Measurements from ENCODE around the gene HSPA12A.
"Not testable (repeated sequence)": the region's sequence is repeated elsewhere in the genome, so short reads cannot be mapped to it uniquely, and the experiment has no call there.

The HSPA12A gene

DNA sequence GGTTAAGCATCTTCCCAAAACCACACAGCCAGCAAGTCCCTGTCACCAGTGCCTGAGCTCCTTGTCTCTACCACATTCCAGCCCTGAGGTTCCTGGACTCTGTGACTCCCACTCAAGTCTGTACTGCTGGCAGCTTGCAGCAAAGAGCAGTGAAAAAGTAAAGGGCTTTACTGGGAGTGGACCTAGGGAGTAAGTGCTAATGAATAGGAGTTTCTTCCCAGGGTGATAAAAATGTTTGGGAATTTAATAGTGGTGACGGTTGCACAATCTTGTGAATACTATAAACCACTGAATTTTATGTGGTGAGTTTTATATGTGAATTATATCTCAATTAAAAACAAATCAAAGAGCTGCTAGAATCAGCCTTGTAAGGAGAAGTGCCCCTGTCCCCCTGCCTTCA is 22.6 kb downstream of the HSPA12A start:
- DNase-seq (ENCODE audit: low read depth, low spot score): no peak
- no peak for TF ChIP-seq FOXP2 (optimal IDR thresholded peaks at IDR 0.05; ENCODE audit: control extremely low read depth, extremely low read length, insufficient read depth)
- no peak for TF ChIP-seq POLR2AphosphoS5 (IDR thresholded peaks at IDR 0.05; ENCODE audit: borderline replicate concordance, low read depth, low read length)
- no peak for TF ChIP-seq EZH2 (IDR thresholded peaks at IDR 0.05)
- no peak overlapping the region for H3K27ac ChIP-seq
- H3K36me3 ChIP-seq (ENCODE audit: insufficient read depth, low read length): no peaks in the 10 kb centered on the region
- no peak overlapping the region for H3K9ac ChIP-seq (ENCODE audit: insufficient read length)
- H3K4me3 ChIP-seq: no peak overlapping the region
- no peaks in the 10 kb centered on the region for H3K9me3 ChIP-seq (ENCODE audit: low read depth, low read length)

DNA sequence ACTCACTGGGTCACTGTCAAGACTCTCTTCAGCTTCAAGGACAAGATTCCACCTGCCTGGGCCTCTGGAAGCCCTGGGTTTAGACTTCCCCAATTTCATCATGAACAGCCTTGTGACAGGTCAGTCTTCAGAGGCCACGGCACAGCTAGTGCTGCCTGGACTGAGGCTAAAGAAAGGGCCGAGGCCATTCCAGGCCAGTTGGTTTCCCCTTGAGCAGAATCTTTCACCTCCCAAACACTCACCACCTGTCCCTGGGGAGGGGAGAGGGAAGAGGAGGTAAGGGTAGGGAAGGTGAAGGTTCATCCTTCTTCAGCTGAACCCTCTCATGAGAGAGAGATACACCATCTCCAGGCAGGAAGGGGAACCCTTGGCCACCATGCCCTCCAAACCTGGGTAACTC is 24.3 kb downstream of the HSPA12A start:
- Histone ChIP-seq H3K36me3 (ENCODE audit: insufficient read depth, low read length) (no peaks in the 10 kb centered on the region), H3K27ac (no peak overlapping the region), H3K9me3 (ENCODE audit: low read depth, low read length) (no peaks in the 10 kb centered on the region), H3K4me3 (no peak overlapping the region), H3K9ac (ENCODE audit: insufficient read length) (no peak overlapping the region)
- DNase-seq (ENCODE audit: low read depth, low spot score): no peak
- TF ChIP-seq FOXP2 (optimal IDR thresholded peaks at IDR 0.05; ENCODE audit: control extremely low read depth, extremely low read length, insufficient read depth) (no peak), EZH2 (IDR thresholded peaks at IDR 0.05) (no peak), POLR2AphosphoS5 (IDR thresholded peaks at IDR 0.05; ENCODE audit: borderline replicate concordance, low read depth, low read length) (no peak)

DNA sequence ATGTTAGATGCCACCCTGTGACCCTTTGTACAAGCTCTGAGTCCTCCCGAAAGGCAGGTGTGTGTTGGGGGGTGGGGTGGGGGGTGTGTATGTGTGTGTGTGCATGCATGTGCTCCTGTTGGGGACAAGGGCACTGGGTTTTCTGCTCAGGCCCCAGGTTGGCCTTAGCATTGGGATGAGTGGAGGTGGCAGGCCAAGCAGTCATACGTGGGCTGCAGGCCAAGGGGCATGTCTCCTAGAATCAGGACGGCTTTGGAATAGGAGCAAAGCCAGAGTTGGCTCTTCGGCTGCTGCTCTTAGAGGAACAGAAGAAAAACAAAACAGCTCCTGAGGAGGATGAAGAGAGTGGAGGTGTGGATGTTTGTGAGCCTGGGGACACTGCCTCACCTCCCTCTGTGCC is 26.0 kb downstream of the HSPA12A start:
- Histone ChIP-seq H3K9me3 (ENCODE audit: low read depth, low read length) (no peaks in the 10 kb centered on the region), H3K27ac (no peak overlapping the region), H3K36me3 (ENCODE audit: insufficient read depth, low read length) (no peaks in the 10 kb centered on the region), H3K9ac (ENCODE audit: insufficient read length) (no peak overlapping the region), H3K4me3 (no peak overlapping the region)
- DNase-seq (ENCODE audit: low read depth, low spot score): no peak
- no peak for TF ChIP-seq EZH2 (IDR thresholded peaks at IDR 0.05)
- TF ChIP-seq POLR2AphosphoS5 (IDR thresholded peaks at IDR 0.05; ENCODE audit: borderline replicate concordance, low read depth, low read length): no peak
- TF ChIP-seq FOXP2 (optimal IDR thresholded peaks at IDR 0.05; ENCODE audit: control extremely low read depth, extremely low read length, insufficient read depth): no peak

DNA sequence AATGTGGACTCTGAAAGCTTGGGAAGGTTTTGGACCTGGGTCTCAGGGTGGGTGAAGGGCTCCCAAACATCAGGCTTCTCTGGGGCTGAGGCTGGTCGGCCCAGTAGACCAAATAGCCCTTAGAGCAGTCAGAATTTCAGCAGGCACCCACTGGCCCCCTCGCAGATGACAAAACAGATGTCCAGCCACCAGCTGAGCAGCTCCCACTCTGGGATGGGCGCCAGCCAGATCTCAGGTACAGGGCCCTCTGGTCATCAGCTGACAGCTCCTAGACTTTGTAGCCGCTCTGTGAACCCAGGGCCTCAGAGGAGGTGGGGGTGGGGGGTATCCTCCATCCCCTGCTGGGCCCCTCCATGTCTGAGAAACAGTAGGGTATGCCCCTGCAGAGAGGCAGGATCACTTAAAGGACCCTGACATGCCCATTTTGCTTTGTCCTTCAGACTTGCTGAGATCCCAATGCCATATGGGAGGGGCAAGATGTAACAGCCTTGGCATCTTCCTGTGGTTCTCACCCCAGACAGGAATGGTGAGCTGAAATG is 26.5 kb downstream of the HSPA12A start:
- Histone ChIP-seq H3K36me3 (ENCODE audit: insufficient read depth, low read length) (no peaks in the 10 kb centered on the region), H3K9me3 (ENCODE audit: low read depth, low read length) (no peaks in the 10 kb centered on the region), H3K27ac (no peak overlapping the region), H3K4me3 (no peak overlapping the region), H3K9ac (ENCODE audit: insufficient read length) (no peak overlapping the region)
- DNase-seq (ENCODE audit: low read depth, low spot score): no peak
- TF ChIP-seq FOXP2 (optimal IDR thresholded peaks at IDR 0.05; ENCODE audit: control extremely low read depth, extremely low read length, insufficient read depth): no peak

DNA sequence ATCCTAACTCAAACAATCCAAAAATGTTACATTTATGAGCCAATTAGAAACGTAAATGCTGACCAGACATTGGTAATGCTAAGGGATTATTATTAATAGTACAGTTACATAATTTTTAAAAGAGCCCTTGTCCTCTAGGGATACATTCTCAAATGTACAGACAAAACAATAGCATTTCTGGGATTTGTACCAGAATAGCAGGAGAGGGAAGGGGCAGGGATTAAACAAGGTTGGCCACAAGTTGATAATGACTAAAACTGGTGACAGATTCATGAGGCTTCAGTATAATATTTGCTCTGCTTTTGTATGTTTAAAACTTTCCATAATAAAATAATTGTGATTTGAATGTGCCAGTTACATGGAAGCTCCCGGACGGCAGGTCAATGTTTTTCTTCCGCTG is 27.0 kb downstream of the HSPA12A start:
- Histone ChIP-seq H3K9me3 (ENCODE audit: low read depth, low read length) (no peaks in the 10 kb centered on the region), H3K36me3 (ENCODE audit: insufficient read depth, low read length) (no peaks in the 10 kb centered on the region), H3K9ac (ENCODE audit: insufficient read length) (no peak overlapping the region), H3K4me3 (no peak overlapping the region), H3K27ac (no peak overlapping the region)
- TF ChIP-seq POLR2AphosphoS5 (IDR thresholded peaks at IDR 0.05; ENCODE audit: borderline replicate concordance, low read depth, low read length) (no peak), EZH2 (IDR thresholded peaks at IDR 0.05) (no peak), FOXP2 (optimal IDR thresholded peaks at IDR 0.05; ENCODE audit: control extremely low read depth, extremely low read length, insufficient read depth) (no peak)
- no peak for DNase-seq (ENCODE audit: low read depth, low spot score)

DNA sequence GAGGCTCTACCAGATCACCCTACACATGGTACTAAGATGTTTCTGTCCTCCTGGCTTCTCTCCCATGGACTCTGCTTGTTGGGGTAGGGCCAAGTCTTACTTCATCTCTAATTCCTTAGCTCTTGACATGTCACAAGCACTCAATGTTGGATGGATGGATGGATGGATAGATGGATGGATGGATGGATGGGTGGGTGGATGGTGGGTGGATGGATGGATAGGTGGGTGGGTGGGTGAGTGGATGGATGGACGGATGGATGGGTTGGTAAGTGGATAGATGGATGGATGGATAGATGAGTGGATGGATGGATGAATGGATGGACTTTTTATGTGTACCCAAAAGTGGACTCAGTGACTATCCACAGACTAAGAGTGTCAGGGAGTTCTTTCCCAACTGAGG is 28.5 kb downstream of the HSPA12A start:
- Histone ChIP-seq H3K36me3 (ENCODE audit: insufficient read depth, low read length) (no peaks in the 10 kb centered on the region), H3K27ac (no peak overlapping the region), H3K9me3 (ENCODE audit: low read depth, low read length) (no peaks in the 10 kb centered on the region), H3K9ac (ENCODE audit: insufficient read length) (no peak overlapping the region), H3K4me3 (no peak overlapping the region)
- no peak for DNase-seq (ENCODE audit: low read depth, low spot score)
- TF ChIP-seq EZH2 (IDR thresholded peaks at IDR 0.05) (no peak), FOXP2 (optimal IDR thresholded peaks at IDR 0.05; ENCODE audit: control extremely low read depth, extremely low read length, insufficient read depth) (no peak), POLR2AphosphoS5 (IDR thresholded peaks at IDR 0.05; ENCODE audit: borderline replicate concordance, low read depth, low read length) (no peak)

DNA sequence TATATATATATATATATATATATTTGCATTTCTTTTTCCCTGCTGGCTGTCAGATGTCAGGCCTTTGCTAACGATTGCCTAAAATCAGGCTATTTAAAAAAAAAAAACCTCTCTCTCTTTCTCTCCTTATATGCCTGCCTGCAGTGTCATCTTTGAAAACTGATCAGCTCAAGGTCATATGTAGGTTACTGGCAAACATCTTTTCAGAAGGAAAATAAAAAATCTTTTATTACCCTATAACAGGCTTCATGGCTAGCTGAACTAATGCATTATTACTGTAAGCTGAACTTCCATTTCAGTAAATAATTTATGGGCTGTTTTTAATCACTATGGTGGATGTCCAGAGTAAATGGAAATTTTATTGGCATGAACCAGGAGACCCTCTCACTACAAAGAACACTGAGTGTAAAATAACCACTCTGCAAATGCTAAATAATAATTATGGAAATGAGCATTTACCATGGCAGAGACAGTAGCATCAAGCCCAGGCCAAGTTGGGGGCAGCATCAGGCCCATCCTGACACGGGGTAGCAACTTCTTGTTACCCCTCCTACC is 29.3 kb downstream of the HSPA12A start:
- no peak for DNase-seq (ENCODE audit: low read depth, low spot score)
- Histone ChIP-seq H3K36me3 (ENCODE audit: insufficient read depth, low read length) (no peaks in the 10 kb centered on the region), H3K27ac (no peak overlapping the region), H3K4me3 (no peak overlapping the region), H3K9ac (ENCODE audit: insufficient read length) (no peak overlapping the region), H3K9me3 (ENCODE audit: low read depth, low read length) (no peaks in the 10 kb centered on the region)
- TF ChIP-seq POLR2AphosphoS5 (IDR thresholded peaks at IDR 0.05; ENCODE audit: borderline replicate concordance, low read depth, low read length) (no peak), EZH2 (IDR thresholded peaks at IDR 0.05) (no peak), FOXP2 (optimal IDR thresholded peaks at IDR 0.05; ENCODE audit: control extremely low read depth, extremely low read length, insufficient read depth) (no peak)

DNA sequence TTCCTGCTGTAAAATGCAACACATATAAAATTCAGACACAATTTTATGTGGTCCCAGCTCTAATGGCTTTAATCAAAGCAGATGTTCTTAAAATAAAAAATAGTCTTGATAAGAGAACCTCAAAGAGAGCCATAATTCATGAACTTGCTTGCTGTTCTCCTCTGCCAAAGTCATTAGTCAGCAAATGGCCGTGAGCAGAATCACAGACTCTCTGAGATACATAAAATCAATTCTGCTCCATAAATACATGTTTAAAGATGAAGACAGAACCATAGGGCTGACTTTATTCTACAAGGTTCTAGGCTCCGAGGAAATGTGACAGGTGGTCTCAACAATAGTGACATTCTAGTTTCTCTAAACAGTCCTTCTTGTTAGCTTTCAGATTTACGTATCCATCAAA is 29.8 kb downstream of the HSPA12A start:
- H3K27ac ChIP-seq: peak overlapping the region; percentile 2; the same call in 1 of the 2 replicates
- H3K36me3 ChIP-seq (ENCODE audit: insufficient read depth, low read length): no peaks in the 10 kb centered on the region
- no peak overlapping the region for H3K4me3 ChIP-seq
- DNase-seq (ENCODE audit: low read depth, low spot score): no peak
- TF ChIP-seq FOXP2 (optimal IDR thresholded peaks at IDR 0.05; ENCODE audit: control extremely low read depth, extremely low read length, insufficient read depth) (no peak), POLR2AphosphoS5 (IDR thresholded peaks at IDR 0.05; ENCODE audit: borderline replicate concordance, low read depth, low read length) (no peak), EZH2 (IDR thresholded peaks at IDR 0.05) (no peak)
- H3K9me3 ChIP-seq (ENCODE audit: low read depth, low read length): no peaks in the 10 kb centered on the region
- no peak overlapping the region for H3K9ac ChIP-seq (ENCODE audit: insufficient read length)

DNA sequence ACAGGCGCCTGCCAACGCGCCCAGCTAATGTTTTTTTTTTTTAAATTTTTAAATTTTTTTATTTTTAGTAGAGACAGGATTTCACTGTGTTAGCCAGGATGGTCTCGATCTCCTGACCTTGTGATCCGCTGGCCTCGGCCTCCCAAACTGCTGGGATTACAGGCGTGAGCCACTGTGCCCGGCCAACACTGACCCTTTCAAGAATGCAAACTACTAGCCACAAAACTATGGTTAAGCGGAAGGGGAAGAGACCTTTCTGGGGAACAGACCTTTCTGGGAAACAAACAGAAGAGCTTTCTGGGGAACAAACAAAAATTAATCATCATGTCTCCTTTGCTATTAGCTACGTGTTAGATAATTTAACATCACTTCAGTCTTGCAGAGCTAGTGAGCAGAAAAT is 30.6 kb downstream of the HSPA12A start:
- H3K4me3 ChIP-seq; H3K27ac ChIP-seq; DNase-seq (ENCODE audit: low read depth, low spot score); H3K36me3 ChIP-seq (ENCODE audit: insufficient read depth, low read length); H3K9ac ChIP-seq (ENCODE audit: insufficient read length); H3K9me3 ChIP-seq (ENCODE audit: low read depth, low read length): not testable (repeated sequence)
